GM18858 (cell line): ENCODE results near the gene NOX5.

Experiments
- ATAC-seq: cut with Tn5 transposase; IDR thresholded peaks from one replicate; pipeline ENCODE4 v1.9.1; 2021; ENCODE audit not compliant: unreplicated experiment

The NOX5 gene

GRCh38 chr15:68990231-68990991, 24.1 kb upstream of the NOX5 start:
- no peak for ATAC-seq

GRCh38 chr15:68990992-68991500, 23.4 kb upstream of the NOX5 start:
- no peak for ATAC-seq

GRCh38 chr15:68991723-68992122, 22.8 kb upstream of the NOX5 start:
- ATAC-seq = no peak

DNA sequence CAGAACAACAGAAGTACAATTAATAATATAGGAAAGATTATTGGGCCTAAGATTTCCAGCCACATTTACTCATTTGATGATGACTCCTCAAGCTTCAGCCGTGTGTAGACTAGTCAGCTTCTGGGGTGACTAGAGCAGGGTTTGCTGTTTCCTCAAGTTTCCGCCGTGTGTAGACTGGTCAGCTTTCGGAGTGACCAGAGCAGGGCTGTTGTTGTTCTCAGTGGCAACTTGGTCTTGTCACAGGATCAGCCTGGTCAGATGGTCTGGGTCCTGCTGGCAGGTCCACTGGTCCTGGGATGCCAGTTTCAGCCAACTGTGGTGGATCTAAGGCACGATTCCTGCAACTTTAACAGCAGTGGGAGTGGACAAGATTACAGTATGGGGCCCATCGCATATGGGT, 21.8 kb upstream of the NOX5 start:
- no peak for ATAC-seq

GRCh38 chr15:68993276-68993675, 21.2 kb upstream of the NOX5 start:
- ATAC-seq = no peak

DNA sequence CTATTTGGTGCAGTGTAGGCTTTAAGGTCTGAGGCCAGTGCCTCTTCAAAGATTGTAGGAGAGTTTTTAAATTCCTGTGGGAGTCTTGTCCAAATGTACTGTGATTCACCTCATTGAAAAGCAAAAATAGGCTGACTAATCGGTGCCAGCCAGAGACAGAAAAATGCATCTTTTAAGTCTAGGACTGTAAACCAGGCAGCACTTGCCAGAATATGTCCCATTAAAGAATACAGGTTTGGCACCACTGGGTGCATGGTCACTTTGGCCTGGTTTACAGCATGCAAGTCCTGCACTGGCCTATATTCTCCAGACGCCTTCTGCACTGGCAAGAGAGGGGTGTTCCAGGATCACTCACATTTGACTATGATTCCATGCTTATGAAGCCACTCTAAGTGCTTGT, 20.3 kb upstream of the NOX5 start:
- ATAC-seq = no peak

GRCh38 chr15:68994981-68995761, 19.3 kb upstream of the NOX5 start:
- no peak for ATAC-seq

DNA sequence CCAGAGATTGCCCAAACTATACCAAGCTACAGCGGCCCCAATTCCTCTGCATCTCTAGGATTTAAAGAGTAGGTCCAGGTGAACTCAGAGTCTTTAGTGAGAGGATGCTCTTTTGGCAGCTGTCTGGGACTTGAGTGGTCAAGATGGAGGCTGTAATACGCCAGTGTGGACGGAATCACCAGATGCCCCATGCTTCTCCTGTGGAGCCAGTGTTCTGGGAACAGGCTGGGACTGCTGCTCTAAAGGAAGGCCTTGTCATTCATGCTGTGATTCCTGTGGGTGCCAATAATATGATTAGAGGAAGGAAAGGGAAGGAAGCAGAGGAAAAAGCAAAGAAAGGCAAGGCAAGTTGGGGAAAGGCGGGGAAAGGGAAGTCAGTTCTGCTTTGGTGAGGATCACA, 17.4 kb upstream of the NOX5 start:
- ATAC-seq = no peak

DNA sequence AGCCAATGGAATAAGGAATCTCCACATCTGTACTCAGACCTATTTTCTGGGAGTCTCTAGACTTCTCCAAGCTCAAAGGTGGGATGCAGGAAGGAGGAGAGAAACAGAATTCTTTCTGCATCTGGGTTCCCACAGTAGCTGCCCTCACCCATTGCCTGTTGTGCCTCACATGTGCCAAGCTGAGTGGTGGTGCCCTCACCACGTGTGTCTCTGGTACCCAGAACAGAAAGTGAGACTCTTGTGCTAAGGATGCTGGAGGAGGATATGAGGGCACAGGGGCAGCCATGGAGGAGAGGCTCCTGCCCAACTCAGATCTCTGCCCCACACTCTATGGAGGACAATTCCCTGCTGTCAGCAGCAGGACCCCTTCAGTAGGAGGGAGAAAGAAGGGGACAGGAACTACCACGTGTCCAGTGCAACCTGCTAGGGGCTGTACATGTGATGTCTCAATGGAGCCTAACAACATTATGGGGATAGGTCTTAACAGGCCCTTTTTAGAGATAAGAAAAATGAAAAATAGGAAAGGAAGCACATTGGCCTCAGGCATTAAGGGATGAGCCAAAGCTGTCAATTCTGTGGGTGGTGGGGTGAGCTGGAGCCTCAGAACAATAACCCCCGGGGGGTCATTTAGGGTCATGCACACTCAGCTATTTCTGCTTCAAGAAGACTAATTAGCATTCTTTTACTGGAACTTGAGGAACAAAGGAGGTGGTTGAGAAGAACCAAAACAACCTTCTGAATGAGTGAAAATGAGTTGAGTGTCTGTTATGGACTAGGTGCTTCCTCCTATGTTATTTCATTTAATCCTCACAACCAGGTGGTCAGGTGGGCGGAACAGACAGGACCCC, 16.3 kb upstream of the NOX5 start:
- ATAC-seq = no peak

GRCh38 chr15:68999091-68999490, 15.4 kb upstream of the NOX5 start:
- no peak for ATAC-seq

DNA sequence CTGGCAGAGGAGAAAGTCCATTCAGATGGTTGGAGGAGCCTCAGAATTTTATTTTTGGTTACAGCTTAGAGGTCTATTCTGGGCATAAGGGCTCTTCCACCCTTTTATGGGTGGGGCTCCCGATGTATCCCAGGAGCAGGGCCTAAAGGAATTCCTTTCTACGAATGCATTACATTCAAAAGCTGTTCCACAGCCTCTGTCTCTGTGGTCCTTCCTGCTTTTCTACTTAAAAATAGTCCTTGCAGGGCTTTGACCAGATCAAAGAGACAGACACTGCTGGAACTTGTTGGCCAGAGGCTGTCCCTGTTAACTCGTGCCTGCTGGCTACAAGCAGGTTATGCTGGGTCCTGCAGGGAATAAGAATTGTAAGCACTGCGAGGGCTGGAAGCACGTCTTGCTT, 14.4 kb upstream of the NOX5 start:
- ATAC-seq = no peak

- no peak for ATAC-seq
Measured at GRCh38 chr15:69000725-69001503, 13.6 kb upstream of the NOX5 start.

GRCh38 chr15:69002783-69003182, 11.7 kb upstream of the NOX5 start:
- ATAC-seq = no peak

DNA sequence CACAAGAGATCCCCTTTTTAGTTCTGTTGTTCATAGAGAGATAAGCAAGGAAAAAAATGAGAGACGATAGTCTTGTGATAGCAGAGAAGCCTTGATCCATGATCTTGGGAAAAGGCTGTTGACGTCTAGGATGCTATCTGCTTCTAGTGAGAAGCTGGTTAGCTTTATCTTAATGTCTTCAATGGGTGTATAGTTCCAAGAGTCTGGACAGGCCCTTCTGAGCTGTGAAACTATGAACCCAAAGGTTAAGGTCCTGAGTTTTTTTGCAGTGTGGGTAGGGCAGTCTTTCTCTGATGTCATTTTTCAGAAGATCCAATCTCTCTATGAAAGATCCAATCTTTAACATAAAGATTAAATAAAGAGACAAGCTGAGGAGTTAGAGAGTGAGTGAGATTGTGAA, 10.5 kb upstream of the NOX5 start:
- no peak for ATAC-seq

- no peak for ATAC-seq
Measured at GRCh38 chr15:69008056-69008455, 6.4 kb upstream of the NOX5 start.

- no peak for ATAC-seq
Measured at GRCh38 chr15:69009341-69009740, 5.2 kb upstream of the NOX5 start.

DNA sequence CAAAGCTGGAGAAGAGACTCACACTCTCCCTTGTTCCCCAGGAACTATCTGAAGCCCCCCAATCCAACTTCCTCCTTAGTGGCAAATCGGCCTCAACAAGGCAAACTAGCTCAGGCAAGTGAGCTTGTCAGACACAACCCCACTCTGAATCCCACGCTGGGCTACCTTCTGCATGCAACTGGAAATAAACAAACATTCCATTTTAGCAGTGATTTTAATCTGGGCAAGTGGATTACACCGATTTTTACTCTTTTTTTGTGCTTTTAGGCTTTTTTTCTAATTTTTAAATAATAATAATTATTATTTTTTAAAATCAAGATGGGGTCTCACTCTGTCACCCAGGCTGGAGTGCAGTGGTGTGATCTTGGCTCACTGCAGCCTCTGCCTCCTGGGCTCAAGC, 2.9 kb upstream of the NOX5 start:
- no peak for ATAC-seq

GRCh38 chr15:69012761-69013364, 1.6 kb upstream of the NOX5 start:
- no peak for ATAC-seq

- no peak for ATAC-seq
Measured at GRCh38 chr15:69013726-69014406, 629 bp upstream of the NOX5 start.

- ATAC-seq = no peak
Measured at GRCh38 chr15:69015591-69015990, 1.1 kb downstream of the NOX5 start.
